SH-SY5Y (cell line): ENCODE measurements around the gene UNC13A.

Source experiments
- GATA2 ChIP-seq: IDR thresholded peaks from 2 replicates; pipeline ENCODE4 v1.6.1; 2011; ENCODE audit warnings: mild to moderate bottlenecking, low read depth, low read length
- GATA3 ChIP-seq: IDR thresholded peaks from 2 replicates; pipeline ENCODE4 v1.6.1; 2011; ENCODE audit warnings: low read depth, mild to moderate bottlenecking, low read length, moderate library complexity

DNA sequence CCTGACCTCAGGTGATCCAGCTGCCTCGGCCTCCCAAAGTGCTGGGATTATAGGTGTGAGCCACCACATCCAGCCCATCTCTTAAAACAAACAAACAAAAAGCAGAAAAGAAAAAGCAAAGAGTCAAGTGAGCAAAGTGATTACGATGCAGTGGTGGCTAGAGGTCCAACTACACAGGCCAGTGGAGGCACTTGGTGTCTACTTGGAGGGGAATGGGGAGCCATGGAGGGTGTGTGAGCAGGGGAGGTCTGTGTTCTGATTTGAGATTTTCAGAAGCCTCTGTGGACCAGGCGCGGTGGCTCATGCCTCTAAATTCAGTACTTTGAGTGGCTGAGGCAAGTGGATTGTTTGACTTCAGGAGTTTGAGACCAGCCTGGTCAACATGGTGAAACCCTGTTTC is 126.1 kb downstream of the UNC13A start:
- TF ChIP-seq GATA2, result no peak
- no peak for TF ChIP-seq GATA3
